ENCODE measurements around the gene LIPC.

DNA sequence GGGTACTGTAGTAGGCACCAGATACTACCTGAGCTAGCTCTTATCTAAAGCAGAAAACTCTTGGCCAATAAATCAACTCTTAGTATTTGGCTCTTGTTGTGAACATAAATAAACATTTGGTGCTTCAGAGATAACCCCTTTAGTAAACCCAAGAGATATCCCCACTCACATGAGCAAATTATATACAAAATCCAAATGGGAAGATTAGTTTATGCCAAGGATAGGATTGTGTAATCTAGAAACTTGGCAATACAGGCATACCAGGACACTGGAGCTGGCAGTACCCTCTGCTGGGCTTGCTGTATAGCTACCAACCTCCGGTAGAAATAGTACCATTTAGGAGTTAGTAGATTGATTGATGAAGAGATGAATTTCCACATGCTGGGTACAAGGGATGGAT, 127.0 kb downstream of the LIPC start:
- TF ChIP-seq POLR2A (IDR thresholded peaks at IDR 0.05; ENCODE audit: low read length) = no peak
- TF ChIP-seq GATA1 (IDR thresholded peaks at IDR 0.05; ENCODE audit: low read depth, low read length) = no peak

All from erythroblast (primary cell).